Stimulated activated CD4-positive, alpha-beta T cell treated with anti-CD3 and anti-CD28 coated beads, Interleukin-15, amount 100 ng/mL, for 1 hour (primary cell): ENCODE results near the gene ENHO.
"Not testable (repeated sequence)": the region's sequence is repeated elsewhere in the genome, so short reads cannot be mapped to it uniquely, and the experiment has no call there.

ENCODE experiments used
- DNase-seq, 2 donors: peaks; one replicate each; pipeline ENCODE4 v3.0.0-alpha.2; 2020; ENCODE audit warnings: low read depth in 1 of 2, low spot score in 1 of 2

The ENHO gene

GRCh38 chr9:34482746-34483145 is 40.0 kb downstream of the ENHO start:
- DNase-seq: not testable (repeated sequence)

GRCh38 chr9:34481620-34482019 is 41.2 kb downstream of the ENHO start:
- DNase-seq: not testable (repeated sequence)

- no peak for DNase-seq
These were observed 43.3 kb downstream of the ENHO start for GRCh38 chr9:34479431-34479866.

- DNase-seq: no peak
These were observed 45.2 kb downstream of the ENHO start for GRCh38 chr9:34477541-34477940.

GRCh38 chr9:34475097-34475496 is 47.7 kb downstream of the ENHO start:
- DNase-seq: no peak
